HepG2 (cell line): ENCODE results near the gene KDM5B. TPM values are rescaled to one million over a fixed set of nuclear protein-coding genes. Genes with fewer than 3 reads are reported as not detected.

Source experiments
- ATAC-seq: fragments of 200-7000 bp; cut with Tn5 transposase; 3 replicates; pipeline ENCODE4 v1.9.1; 2020; ENCODE audit warnings: mild to moderate bottlenecking, moderate library complexity
- BruUV-seq: library from RNA; stranded (reverse); fragments of 400-500 nt; replicated peaks from 2 replicates; lab custom pipeline; 2021; lab: Mats Ljungman, UMichigan
- CTCF ChIA-PET: fragments of 300-600 bp; formaldehyde crosslinking; extraction: SDS; loops from one replicate; lab custom pipeline; 2021; ENCODE audit warnings: low total read pairs, inconsistent platforms, low intra/inter-chr PET ratio; lab: Yijun Ruan, JAX
- POLR2A ChIA-PET: fragments of 350-600 bp; sonication (Branson Sonifier 250); formaldehyde crosslinking; loops from one replicate; lab custom pipeline; 2020; ENCODE audit warnings: antibody characterized with exemption, inconsistent platforms; lab: Yijun Ruan, JAX
- DNase-seq: peaks from one replicate; pipeline ENCODE4 v3.0.0-alpha.2; 2015; ENCODE audit warnings: low spot score
- FAIRE-seq: peaks from 3 replicates; lab custom pipeline; 2011; peaks lifted over from hg19 to GRCh38; lab: Jason Lieb, UNC
- H2AFZ ChIP-seq: one replicate; pipeline ENCODE4 v1.6.1; 2011; ENCODE audit warnings: low read length, inconsistent platforms
- H3K27ac ChIP-seq: fragments of 300-600 bp; 3 replicates; pipeline ENCODE4 v1.8.0; 2011; ENCODE audit warnings: mixed run types, mild to moderate bottlenecking, mixed read lengths, low read length, inconsistent platforms; ENCODE audit not compliant: insufficient read depth; ENCODE audit errors: extremely low read length
- H3K27me3 ChIP-seq, 2 experiments: fragments of 200-600 bp in 1 of 2; 2 replicates in 1 of 2; 3 replicates in 1 of 2; pipeline versions ENCODE4 v1.6.0 to v1.8.0; 2011; ENCODE audit warnings: low read length in 2 of 2, mild to moderate bottlenecking in 2 of 2, moderate library complexity in 2 of 2, inconsistent platforms in 1 of 2; ENCODE audit not compliant: insufficient read depth in 2 of 2, control insufficient read depth in 1 of 2
- H3K36me3 ChIP-seq, 2 experiments: fragments of 200-600 bp in 1 of 2; replicated peaks in 1 of 2; 2 replicates in 1 of 2; 3 replicates in 1 of 2; pipeline versions ENCODE4 v1.5.1 to v1.8.0; 2011; ENCODE audit warnings: low read length in 2 of 2, inconsistent platforms in 1 of 2; ENCODE audit not compliant: insufficient read depth in 2 of 2, control insufficient read depth in 1 of 2
- H3K4me1 ChIP-seq: 2 replicates; pipeline ENCODE4 v1.5.1; 2012; ENCODE audit warnings: low read length, inconsistent platforms; ENCODE audit not compliant: insufficient read depth
- H3K4me2 ChIP-seq: 2 replicates; pipeline ENCODE4 v1.6.0; 2011; ENCODE audit warnings: low read depth, low read length, inconsistent platforms
- H3K4me3 ChIP-seq, 3 experiments: fragments of 200-600 bp in 1 of 3; sonication (generic), shearing (Covaris generic) in 1 of 3; replicated peaks in 1 of 3; 2 replicates each; pipeline ENCODE4 v1.5.1; 2011 to 2016; ENCODE audit warnings: low read length in 3 of 3, inconsistent platforms in 2 of 3, low read depth in 2 of 3, mild to moderate bottlenecking in 2 of 3, control low read depth in 1 of 3, mixed read lengths in 1 of 3; ENCODE audit not compliant: insufficient read depth in 1 of 3
- H3K79me2 ChIP-seq: one replicate; pipeline ENCODE4 v1.6.1; 2011; ENCODE audit warnings: low read length, inconsistent platforms; ENCODE audit not compliant: insufficient read depth
- H3K9ac ChIP-seq: 2 replicates; pipeline ENCODE4 v1.6.0; 2011; ENCODE audit warnings: mild to moderate bottlenecking, low read depth, low read length, inconsistent platforms; ENCODE audit not compliant: insufficient read depth
- H3K9me3 ChIP-seq: 2 replicates; pipeline ENCODE4 v1.5.1; 2012; ENCODE audit warnings: mild to moderate bottlenecking, low read length
- H4K20me1 ChIP-seq: 2 replicates; pipeline ENCODE4 v1.6.0; 2011; ENCODE audit warnings: inconsistent platforms, mild to moderate bottlenecking, low read length, moderate library complexity; ENCODE audit not compliant: insufficient read depth
- CEBPB ChIP-seq: IDR thresholded peaks from 2 replicates; pipeline ENCODE4 v1.6.1; 2011; ENCODE audit warnings: low read depth, low read length, improper control_type of control experiment, borderline replicate concordance
- POLR2AphosphoS2 ChIP-seq: IDR thresholded peaks from 2 replicates; pipeline ENCODE4 v1.6.1; 2011; ENCODE audit warnings: low read depth, low read length, improper control_type of control experiment
- PRPF4 ChIP-seq: fragments of 200-400 bp; formaldehyde crosslinking; IDR thresholded peaks from 2 replicates; pipeline ENCODE4 v1.6.1; 2016; ENCODE audit warnings: low read length, low read depth; ENCODE audit not compliant: poor library complexity, severe bottlenecking
- RFX5 ChIP-seq: IDR thresholded peaks from 2 replicates; pipeline ENCODE4 v1.6.1; 2011; ENCODE audit warnings: low read depth, low read length, improper control_type of control experiment
- THYN1 ChIP-seq: sonication (generic); formaldehyde crosslinking; IDR thresholded peaks from 2 replicates; pipeline ENCODE4 v1.8.1; 2023; ENCODE audit warnings: low read depth, mild to moderate bottlenecking, moderate library complexity, missing genetic modification reagents, borderline replicate concordance
- WGBS: methylation state at CpG from one replicate; pipeline ENCODE4 v1.1.6; 2017; ENCODE audit warnings: low lambda C conversion rate; 5-methylcytosine and 5-hydroxymethylcytosine counted together
- in situ Hi-C: cut with HindIII; loops from 2 replicates; pipeline ENCODE4 v1.10.0; 2017; ENCODE audit warnings: low pct_unique_long_range_greater_than_20kb; ENCODE audit not compliant: extremely low pct_ligation_motif_present
- intact Hi-C: fragments of 100-400 bp; cut with micrococcal nuclease; formaldehyde crosslinking; loops from one replicate; pipeline ENCODE4 v1.10.0; 2022; ENCODE audit not compliant: unreplicated experiment
- polyA plus RNA-seq, 8 experiments: library from polyadenylated mRNA; depleted of rRNA in 3 of 8; stranded (reverse) in 7 of 8; unstranded in 1 of 8; fragments of >200 nt; fragmentation: Illumina TruSeq in 4 of 8; extraction: Trizol in 4 of 8; gene quantifications; 2 replicates each; pipeline versions ENCODE4 v1.2.1 to v1.2.3, GENCODE V29; 2011 to 2016; ENCODE audit warnings: low read depth in 4 of 8, missing spikeins in 1 of 8, mixed read lengths in 1 of 8; ENCODE audit not compliant: insufficient read depth in 1 of 8
- total RNA-seq, 5 experiments: library from RNA; depleted of rRNA; stranded (reverse); fragments of >200 nt; fragmentation: Illumina TruSeq; extraction: Trizol; gene quantifications; 2 replicates each; pipeline ENCODE4 v1.2.3, GENCODE V29; 2016; ENCODE audit warnings: low read depth in 1 of 5
- TF ChIP-seq, protein P1 (sequence below): sonication (generic); formaldehyde crosslinking; IDR thresholded peaks from 2 replicates; pipeline ENCODE4 v1.5.1; 2020; ENCODE audit warnings: missing genetic modification reagents, mild to moderate bottlenecking, borderline replicate concordance
- TF ChIP-seq, protein P2 (sequence below), 2 experiments: IDR thresholded peaks; 2 replicates each; pipeline ENCODE4 v1.6.1; 2011 to 2012; ENCODE audit warnings: low read length in 2 of 2, borderline replicate concordance in 1 of 2, low read depth in 1 of 2, mild to moderate bottlenecking in 1 of 2, moderate library complexity in 1 of 2
- TF ChIP-seq, protein P3 (sequence below): sonication (generic); formaldehyde crosslinking; conservative IDR thresholded peaks from 2 replicates; pipeline ENCODE4 v1.8.0; 2022; ENCODE audit warnings: mild to moderate bottlenecking, moderate library complexity, missing genetic modification reagents

The KDM5B gene
- total and polyA plus RNA-seq, 2 of the 13 experiments (the other 11 are each of a cell fraction or from before 2014, with no cell fraction given), result 34.2 to 35.4 TPM

DNA sequence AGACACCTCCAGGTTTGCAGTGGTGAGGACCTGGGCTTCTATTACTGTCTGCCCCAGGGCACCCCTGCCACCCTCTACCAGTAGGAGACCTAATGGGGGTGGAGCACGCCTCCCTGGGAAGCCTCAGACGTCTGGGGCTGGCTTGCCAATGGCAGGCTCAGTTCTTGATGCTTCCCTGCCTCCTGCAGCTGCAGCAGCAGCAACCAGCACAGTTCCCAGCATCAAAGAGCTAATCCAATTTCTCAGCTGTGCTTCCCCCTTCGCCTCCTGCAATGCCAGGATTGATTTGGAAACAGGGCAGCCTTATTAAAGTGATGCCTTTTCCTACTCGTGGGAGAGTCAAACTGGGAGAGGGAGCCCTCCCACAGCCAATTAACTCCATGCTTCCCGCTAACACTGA is 106.1 kb downstream of the KDM5B start (continued):
- TF ChIP-seq, protein P1, sequence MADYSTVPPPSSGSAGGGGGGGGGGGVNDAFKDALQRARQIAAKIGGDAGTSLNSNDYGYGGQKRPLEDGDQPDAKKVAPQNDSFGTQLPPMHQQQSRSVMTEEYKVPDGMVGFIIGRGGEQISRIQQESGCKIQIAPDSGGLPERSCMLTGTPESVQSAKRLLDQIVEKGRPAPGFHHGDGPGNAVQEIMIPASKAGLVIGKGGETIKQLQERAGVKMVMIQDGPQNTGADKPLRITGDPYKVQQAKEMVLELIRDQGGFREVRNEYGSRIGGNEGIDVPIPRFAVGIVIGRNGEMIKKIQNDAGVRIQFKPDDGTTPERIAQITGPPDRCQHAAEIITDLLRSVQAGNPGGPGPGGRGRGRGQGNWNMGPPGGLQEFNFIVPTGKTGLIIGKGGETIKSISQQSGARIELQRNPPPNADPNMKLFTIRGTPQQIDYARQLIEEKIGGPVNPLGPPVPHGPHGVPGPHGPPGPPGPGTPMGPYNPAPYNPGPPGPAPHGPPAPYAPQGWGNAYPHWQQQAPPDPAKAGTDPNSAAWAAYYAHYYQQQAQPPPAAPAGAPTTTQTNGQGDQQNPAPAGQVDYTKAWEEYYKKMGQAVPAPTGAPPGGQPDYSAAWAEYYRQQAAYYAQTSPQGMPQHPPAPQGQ, result no peak

DNA sequence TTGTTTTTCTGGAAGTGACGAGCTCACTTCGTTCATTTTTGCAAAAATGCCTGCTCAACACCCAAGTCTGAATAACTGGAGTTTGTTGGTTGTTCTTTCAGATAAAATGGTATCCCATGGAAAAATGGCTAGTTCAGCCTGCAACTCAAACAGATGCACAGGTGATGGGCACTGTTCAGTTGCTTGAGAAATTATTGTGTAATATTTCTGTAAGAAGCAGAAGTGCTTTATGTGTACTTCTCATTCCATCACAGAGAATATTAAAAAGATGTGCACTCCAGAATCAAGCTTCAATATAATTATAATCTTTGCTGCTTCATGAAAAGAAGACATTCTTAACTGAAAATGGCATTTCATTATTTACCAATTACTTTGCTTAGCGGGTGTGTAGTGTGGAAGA is 107.0 kb downstream of the KDM5B start:
- CTCF ChIA-PET, result no interaction called here
- Histone ChIP-seq H3K9me3 (no peaks in the 10 kb centered on the region), H3K79me2 (no peaks in the 10 kb centered on the region), H3K4me3 (no peak overlapping the region), H3K4me2 (no peak overlapping the region), H3K27me3 (peaks cover 4 to 52% of the 10 kb centered on the region in 2 experiments; a peak in 4 of 5 replicates), H2AFZ (no peak overlapping the region), H3K27ac (no peak overlapping the region), H4K20me1 (no peaks in the 10 kb centered on the region; the same call in 1 of the 2 replicates), H3K9ac (no peak overlapping the region), H3K36me3 (no peaks in the 10 kb centered on the region), H3K4me1 (no peaks in the 10 kb centered on the region)
- in situ Hi-C loops, result no loop called here
- ATAC-seq (no peak), FAIRE-seq (no peak), DNase-seq (no peak)
- 3% methylated on average over 3 of the region's 3 CpGs for WGBS
- TF ChIP-seq CEBPB (peak; percentile 47; the same call in 1 of the 2 replicates), PRPF4 (no peak), POLR2AphosphoS2 (no peak)
- POLR2A ChIA-PET, result no interaction called here
- intact Hi-C loops, result no loop called here
- BruUV-seq, result no TSS peak

DNA sequence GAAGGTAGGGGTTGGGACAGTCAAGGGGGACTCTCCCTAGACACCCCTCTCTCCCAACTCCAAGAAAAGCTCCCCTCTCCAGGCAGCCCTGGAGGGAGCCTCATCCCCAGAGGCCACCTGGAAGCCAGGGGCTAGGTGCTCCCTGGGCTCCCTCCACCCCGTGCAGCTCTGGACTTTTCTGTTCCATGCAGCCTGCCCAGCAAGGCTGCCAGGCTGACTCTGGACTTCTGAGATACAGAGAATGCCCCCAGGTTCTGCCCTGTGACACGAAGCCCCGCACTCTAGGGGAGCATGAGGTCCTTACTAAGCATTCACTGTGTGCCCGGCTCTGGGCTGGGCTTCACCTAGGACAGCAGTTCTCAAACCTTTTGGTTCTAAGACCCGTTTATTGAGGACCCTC is 108.2 kb downstream of the KDM5B start:
- Histone ChIP-seq H2AFZ (no peak overlapping the region), H3K4me2 (no peak overlapping the region), H3K9ac (no peak overlapping the region), H3K9me3 (no peaks in the 10 kb centered on the region), H3K27ac (no peak overlapping the region), H3K27me3 (peaks cover 4 to 42% of the 10 kb centered on the region in 2 experiments; a peak in 4 of 5 replicates), H3K36me3 (no peaks in the 10 kb centered on the region), H3K4me3 (no peak overlapping the region), H3K79me2 (no peaks in the 10 kb centered on the region), H3K4me1 (no peaks in the 10 kb centered on the region), H4K20me1 (no peaks in the 10 kb centered on the region; the same call in 1 of the 2 replicates)
- ChIA-PET POLR2A (no interaction called here), CTCF (no interaction called here)
- ATAC-seq (no peak), FAIRE-seq (no peak), DNase-seq (no peak)
- WGBS, result 0% methylated on average over 4 of the region's 5 CpGs
- BruUV-seq, result no TSS peak
- intact Hi-C loops (no loop called here), in situ Hi-C loops (no loop called here)
- TF ChIP-seq, protein P2, sequence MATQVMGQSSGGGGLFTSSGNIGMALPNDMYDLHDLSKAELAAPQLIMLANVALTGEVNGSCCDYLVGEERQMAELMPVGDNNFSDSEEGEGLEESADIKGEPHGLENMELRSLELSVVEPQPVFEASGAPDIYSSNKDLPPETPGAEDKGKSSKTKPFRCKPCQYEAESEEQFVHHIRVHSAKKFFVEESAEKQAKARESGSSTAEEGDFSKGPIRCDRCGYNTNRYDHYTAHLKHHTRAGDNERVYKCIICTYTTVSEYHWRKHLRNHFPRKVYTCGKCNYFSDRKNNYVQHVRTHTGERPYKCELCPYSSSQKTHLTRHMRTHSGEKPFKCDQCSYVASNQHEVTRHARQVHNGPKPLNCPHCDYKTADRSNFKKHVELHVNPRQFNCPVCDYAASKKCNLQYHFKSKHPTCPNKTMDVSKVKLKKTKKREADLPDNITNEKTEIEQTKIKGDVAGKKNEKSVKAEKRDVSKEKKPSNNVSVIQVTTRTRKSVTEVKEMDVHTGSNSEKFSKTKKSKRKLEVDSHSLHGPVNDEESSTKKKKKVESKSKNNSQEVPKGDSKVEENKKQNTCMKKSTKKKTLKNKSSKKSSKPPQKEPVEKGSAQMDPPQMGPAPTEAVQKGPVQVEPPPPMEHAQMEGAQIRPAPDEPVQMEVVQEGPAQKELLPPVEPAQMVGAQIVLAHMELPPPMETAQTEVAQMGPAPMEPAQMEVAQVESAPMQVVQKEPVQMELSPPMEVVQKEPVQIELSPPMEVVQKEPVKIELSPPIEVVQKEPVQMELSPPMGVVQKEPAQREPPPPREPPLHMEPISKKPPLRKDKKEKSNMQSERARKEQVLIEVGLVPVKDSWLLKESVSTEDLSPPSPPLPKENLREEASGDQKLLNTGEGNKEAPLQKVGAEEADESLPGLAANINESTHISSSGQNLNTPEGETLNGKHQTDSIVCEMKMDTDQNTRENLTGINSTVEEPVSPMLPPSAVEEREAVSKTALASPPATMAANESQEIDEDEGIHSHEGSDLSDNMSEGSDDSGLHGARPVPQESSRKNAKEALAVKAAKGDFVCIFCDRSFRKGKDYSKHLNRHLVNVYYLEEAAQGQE (IDR thresholded peaks at IDR 0.05; ENCODE audit: borderline replicate concordance in 1 of 2, low read depth in 1 of 2, low read length in 2 of 2), result no peak
- TF ChIP-seq RFX5 (no peak), THYN1 (no peak)
- TF ChIP-seq, protein P3, sequence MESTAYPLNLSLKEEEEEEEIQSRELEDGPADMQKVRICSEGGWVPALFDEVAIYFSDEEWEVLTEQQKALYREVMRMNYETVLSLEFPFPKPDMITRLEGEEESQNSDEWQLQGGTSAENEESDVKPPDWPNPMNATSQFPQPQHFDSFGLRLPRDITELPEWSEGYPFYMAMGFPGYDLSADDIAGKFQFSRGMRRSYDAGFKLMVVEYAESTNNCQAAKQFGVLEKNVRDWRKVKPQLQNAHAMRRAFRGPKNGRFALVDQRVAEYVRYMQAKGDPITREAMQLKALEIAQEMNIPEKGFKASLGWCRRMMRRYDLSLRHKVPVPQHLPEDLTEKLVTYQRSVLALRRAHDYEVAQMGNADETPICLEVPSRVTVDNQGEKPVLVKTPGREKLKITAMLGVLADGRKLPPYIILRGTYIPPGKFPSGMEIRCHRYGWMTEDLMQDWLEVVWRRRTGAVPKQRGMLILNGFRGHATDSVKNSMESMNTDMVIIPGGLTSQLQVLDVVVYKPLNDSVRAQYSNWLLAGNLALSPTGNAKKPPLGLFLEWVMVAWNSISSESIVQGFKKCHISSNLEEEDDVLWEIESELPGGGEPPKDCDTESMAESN (CRISPR knock-in tag), result no peak
